Common myeloid progenitor, CD34-positive (primary cell): ENCODE measurements around the gene CD200.
"Not testable (repeated sequence)": the region's sequence is repeated elsewhere in the genome, so short reads cannot be mapped to it uniquely, and the experiment has no call there.

Experiments used
- CTCF ChIA-PET: fragments of 350-600 bp; sonication (Branson Sonifier 250); formaldehyde crosslinking; loops from one replicate; lab custom pipeline; 2021; ENCODE audit warnings: antibody characterized with exemption; lab: Charles Lee
- POLR2A ChIA-PET: fragments of 350-600 bp; sonication (Branson Sonifier 250); formaldehyde crosslinking; loops from one replicate; lab custom pipeline; 2021; ENCODE audit warnings: antibody characterized with exemption; lab: Charles Lee
- DNase-seq, 3 donors: peaks; one replicate each; pipeline versions ENCODE4 v3.0.0 to v3.0.0-alpha.2; 2013
- H3K27ac ChIP-seq, 2 experiments: 1 replicate in 1 of 2; 2 replicates in 1 of 2; pipeline ENCODE4 v1.7.0; 2013; ENCODE audit warnings: inconsistent platforms in 2 of 2, low read length in 2 of 2, mild to moderate bottlenecking in 2 of 2, low read depth in 1 of 2, moderate library complexity in 1 of 2; ENCODE audit not compliant: severe bottlenecking in 2 of 2, insufficient read depth in 1 of 2, poor library complexity in 1 of 2
- H3K27me3 ChIP-seq, 5 experiments: replicated peaks in 2 of 5; 1 replicate in 3 of 5; 2 replicates in 2 of 5; pipeline versions ENCODE4 v1.6.1 to v1.7.0; 2013; ENCODE audit warnings: low read length in 4 of 5, mild to moderate bottlenecking in 2 of 5, moderate library complexity in 2 of 5, inconsistent platforms in 1 of 5; ENCODE audit not compliant: insufficient read depth in 5 of 5, control insufficient read depth in 4 of 5
- H3K36me3 ChIP-seq, 4 experiments: 1 replicate in 2 of 4; 2 replicates in 2 of 4; pipeline versions ENCODE4 v1.6.1 to v1.7.0; 2013; ENCODE audit warnings: low read length in 3 of 4, control low read depth in 1 of 4, mild to moderate bottlenecking in 1 of 4; ENCODE audit not compliant: control insufficient read depth in 4 of 4, insufficient read depth in 4 of 4
- H3K4me1 ChIP-seq, 4 experiments: 1 replicate in 3 of 4; 2 replicates in 1 of 4; pipeline versions ENCODE4 v1.6.1 to v1.7.1; 2013; ENCODE audit warnings: low read length in 3 of 4, mild to moderate bottlenecking in 3 of 4, control low read depth in 1 of 4, inconsistent platforms in 1 of 4, moderate library complexity in 1 of 4; ENCODE audit not compliant: control insufficient read depth in 4 of 4, insufficient read depth in 4 of 4; ENCODE audit errors: control extremely low read depth in 1 of 4
- H3K4me3 ChIP-seq, 7 experiments: 1 replicate in 4 of 7; 2 replicates in 3 of 7; pipeline versions ENCODE4 v1.5.1 to v1.7.0; 2013; ENCODE audit warnings: mild to moderate bottlenecking in 7 of 7, low read length in 6 of 7, moderate library complexity in 6 of 7, inconsistent platforms in 2 of 7, low read depth in 2 of 7, control low read depth in 1 of 7; ENCODE audit not compliant: insufficient read depth in 4 of 7, control insufficient read depth in 1 of 7; ENCODE audit errors: extremely low read depth in 1 of 7
- H3K9me3 ChIP-seq, 5 experiments: 1 replicate in 4 of 5; 2 replicates in 1 of 5; pipeline versions ENCODE4 v1.6.1 to v1.7.1; 2013; ENCODE audit warnings: low read length in 4 of 5, mild to moderate bottlenecking in 2 of 5, inconsistent platforms in 1 of 5, low read depth in 1 of 5, moderate library complexity in 1 of 5; ENCODE audit not compliant: control insufficient read depth in 4 of 5, insufficient read depth in 2 of 5; ENCODE audit errors: control extremely low read depth in 1 of 5
- WGBS: methylation state at CpG from one replicate; pipeline ENCODE4 v1.1.5; 2013; ENCODE audit not compliant: insufficient coverage; 5-methylcytosine and 5-hydroxymethylcytosine counted together

Gene CD200

GRCh38 chr3:112397556-112397955, 64.6 kb downstream of the CD200 start:
- POLR2A ChIA-PET = no interaction called here
- peaks cover 0 to under 1% (median 0%) of the 10 kb centered on the region in 5 experiments for H3K9me3 ChIP-seq
- H3K27ac ChIP-seq = peak overlapping the region in 1 of 2 experiments; percentile 68
- no peaks in the 10 kb centered on the region for H3K36me3 ChIP-seq
- no peak overlapping the region for H3K4me3 ChIP-seq
- no peak for DNase-seq
- H3K4me1 ChIP-seq = peaks cover 17 to 46% (median 36%) of the 10 kb centered on the region in 4 experiments
- H3K27me3 ChIP-seq = no peaks in the 10 kb centered on the region
- CTCF ChIA-PET = interaction anchor here (1.0 kb wide), 1 partner anchor 8 kb away, joined by 3 read pairs; no protein-coding TSS in a partner anchor

GRCh38 chr3:112399064-112399463, 66.1 kb downstream of the CD200 start:
- H3K27me3 ChIP-seq = no peaks in the 10 kb centered on the region
- no peak overlapping the region for H3K27ac ChIP-seq
- no peak overlapping the region for H3K4me3 ChIP-seq
- ChIA-PET CTCF (no interaction called here), POLR2A (no interaction called here)
- H3K4me1 ChIP-seq = peaks cover 14 to 37% (median 31%) of the 10 kb centered on the region in 4 experiments
- no peaks in the 10 kb centered on the region for H3K9me3 ChIP-seq
- WGBS = no CpG with 5 or more reads among the region's 2 CpGs
- no peaks in the 10 kb centered on the region for H3K36me3 ChIP-seq
- no peak for DNase-seq

- H3K4me3 ChIP-seq, H3K36me3 ChIP-seq, DNase-seq, CTCF ChIA-PET, POLR2A ChIA-PET, H3K27ac ChIP-seq, H3K27me3 ChIP-seq, H3K9me3 ChIP-seq: not testable (repeated sequence)
- peaks cover 11 to 32% (median 26%) of the 10 kb centered on the region in 4 experiments for H3K4me1 ChIP-seq
- 94% methylated on average over 4 of the region's 6 CpGs for WGBS
Observed at GRCh38 chr3:112399554-112399953, 66.6 kb downstream of the CD200 start.

- CTCF ChIA-PET = not testable (repeated sequence)
Observed at GRCh38 chr3:112400317-112400716, 67.4 kb downstream of the CD200 start.

GRCh38 chr3:112401617-112402016, 68.7 kb downstream of the CD200 start:
- Histone ChIP-seq H3K36me3 (no peaks in the 10 kb centered on the region), H3K27ac (no peak overlapping the region), H3K9me3 (no peaks in the 10 kb centered on the region), H3K4me3 (no peak overlapping the region), H3K27me3 (no peaks in the 10 kb centered on the region), H3K4me1 (peaks cover 0 to 12% (median 10%) of the 10 kb centered on the region in 4 experiments)
- whole genome bisulfite sequencing = 100% methylated on average over 1 of the region's 2 CpGs
- ChIA-PET CTCF (no interaction called here), POLR2A (no interaction called here)
- no peak for DNase-seq

More at GRCh38 chr3:112400317-112400716, 67.4 kb downstream of the CD200 start:
- peaks cover 9 to 25% (median 19%) of the 10 kb centered on the region in 4 experiments for H3K4me1 ChIP-seq
- DNase-seq, H3K9me3 ChIP-seq, H3K4me3 ChIP-seq, POLR2A ChIA-PET, H3K27me3 ChIP-seq, H3K36me3 ChIP-seq, H3K27ac ChIP-seq: not testable (repeated sequence)
- WGBS = 100% methylated on average over 4 of the region's 5 CpGs

GRCh38 chr3:112403103-112403502, 70.1 kb downstream of the CD200 start:
- CTCF ChIA-PET = no interaction called here
- no peaks in the 10 kb centered on the region for H3K36me3 ChIP-seq
- H3K4me3 ChIP-seq = no peak overlapping the region
- POLR2A ChIA-PET = no interaction called here
- H3K4me1 ChIP-seq = no peaks in the 10 kb centered on the region
- H3K27ac ChIP-seq = no peak overlapping the region
- no peaks in the 10 kb centered on the region for H3K27me3 ChIP-seq
- H3K9me3 ChIP-seq = no peaks in the 10 kb centered on the region
- WGBS = 100% methylated on average over 1 of the region's 2 CpGs
- no peak for DNase-seq

GRCh38 chr3:112404924-112405549, 72.1 kb downstream of the CD200 start:
- CTCF ChIA-PET = interaction anchor here (0.8 to 1.4 kb wide), 6 partner anchors 7 to 115 kb away, joined by 3 to 5 read pairs (median 3); no protein-coding TSS in a partner anchor
- H3K9me3 ChIP-seq, H3K4me3 ChIP-seq, H3K27me3 ChIP-seq, H3K4me1 ChIP-seq, H3K36me3 ChIP-seq, DNase-seq, H3K27ac ChIP-seq: not testable (repeated sequence)
- POLR2A ChIA-PET = interaction anchor here (0.6 kb wide), 1 partner anchor 19 kb away, joined by 3 read pairs; no protein-coding TSS in a partner anchor
- WGBS = 95% methylated on average over 4 of the region's 5 CpGs
